ENCODE data around the gene YTHDF1.

Gene YTHDF1

GRCh38 chr20:63215101-63216040 is 560 bp downstream of the YTHDF1 start:
- Histone ChIP-seq H3K79me2 (peaks cover 52% of the 10 kb centered on the region), H3K27ac (no peak overlapping the region), H3K4me3 (ENCODE audit: low read depth, low read length) (peak overlapping the region; percentile 77), H3K4me2 (ENCODE audit: low read length) (peak overlapping the region; percentile 52), H3K9me3 (ENCODE audit: control insufficient read depth, low read length) (no peaks in the 10 kb centered on the region), H2AFZ (peak overlapping the region; percentile 39), H3K27me3 (ENCODE audit: control insufficient read depth, insufficient read depth, low read length) (no peaks in the 10 kb centered on the region), H3K4me1 (peaks cover 17% of the 10 kb centered on the region), H3K9ac (peak overlapping the region; percentile 63), H3K36me3 (ENCODE audit: control insufficient read depth, insufficient read depth, low read length) (no peaks in the 10 kb centered on the region)
- peak; percentile 18 for TF ChIP-seq CTCF (IDR thresholded peaks at IDR 0.05)

GRCh38 chr20:63214514-63214913 is 1.4 kb downstream of the YTHDF1 start:
- H3K4me2 ChIP-seq (ENCODE audit: low read length) = peak overlapping the region; percentile 52
- no peak overlapping the region for H3K27ac ChIP-seq
- H3K9ac ChIP-seq = no peak overlapping the region
- no peak overlapping the region for H2AFZ ChIP-seq
- H3K36me3 ChIP-seq (ENCODE audit: control insufficient read depth, insufficient read depth, low read length) = no peaks in the 10 kb centered on the region
- peaks cover 20% of the 10 kb centered on the region for H3K4me1 ChIP-seq
- no peaks in the 10 kb centered on the region for H3K27me3 ChIP-seq (ENCODE audit: control insufficient read depth, insufficient read depth, low read length)
- TF ChIP-seq CTCF (IDR thresholded peaks at IDR 0.05) = no peak
- H3K4me3 ChIP-seq (ENCODE audit: low read depth, low read length) = peak overlapping the region; percentile 77
- no peaks in the 10 kb centered on the region for H3K9me3 ChIP-seq (ENCODE audit: control insufficient read depth, low read length)
- H3K79me2 ChIP-seq = peaks cover 60% of the 10 kb centered on the region

DNA sequence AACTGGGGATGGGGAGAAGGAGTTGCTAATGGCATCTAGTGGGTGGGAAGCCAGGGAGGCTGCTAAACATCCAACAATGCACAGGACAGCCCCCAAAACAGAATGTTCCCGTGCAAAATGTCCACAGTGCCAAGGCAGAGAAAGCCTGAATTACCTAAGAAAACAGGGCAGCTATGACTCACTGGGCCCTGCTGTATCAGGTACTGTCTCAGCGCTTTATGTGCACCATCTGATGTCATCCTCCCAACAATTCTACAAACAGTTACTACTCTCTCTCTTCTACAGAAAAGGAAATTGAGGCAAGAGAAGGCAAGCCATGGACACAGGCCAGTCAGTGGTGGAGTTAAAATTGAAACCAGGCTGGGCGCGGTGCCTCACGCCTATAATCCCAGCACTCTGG is 3.1 kb downstream of the YTHDF1 start:
- no peaks in the 10 kb centered on the region for H3K9me3 ChIP-seq (ENCODE audit: control insufficient read depth, low read length)
- H3K9ac ChIP-seq = no peak overlapping the region
- H3K4me3 ChIP-seq (ENCODE audit: low read depth, low read length) = no peak overlapping the region
- no peaks in the 10 kb centered on the region for H3K36me3 ChIP-seq (ENCODE audit: control insufficient read depth, insufficient read depth, low read length)
- TF ChIP-seq CTCF (IDR thresholded peaks at IDR 0.05) = no peak
- H3K4me2 ChIP-seq (ENCODE audit: low read length) = no peak overlapping the region
- peaks cover 20% of the 10 kb centered on the region for H3K4me1 ChIP-seq
- no peaks in the 10 kb centered on the region for H3K27me3 ChIP-seq (ENCODE audit: control insufficient read depth, insufficient read depth, low read length)
- no peak overlapping the region for H3K27ac ChIP-seq
- H3K79me2 ChIP-seq = peaks cover 68% of the 10 kb centered on the region
- H2AFZ ChIP-seq = no peak overlapping the region

DNA sequence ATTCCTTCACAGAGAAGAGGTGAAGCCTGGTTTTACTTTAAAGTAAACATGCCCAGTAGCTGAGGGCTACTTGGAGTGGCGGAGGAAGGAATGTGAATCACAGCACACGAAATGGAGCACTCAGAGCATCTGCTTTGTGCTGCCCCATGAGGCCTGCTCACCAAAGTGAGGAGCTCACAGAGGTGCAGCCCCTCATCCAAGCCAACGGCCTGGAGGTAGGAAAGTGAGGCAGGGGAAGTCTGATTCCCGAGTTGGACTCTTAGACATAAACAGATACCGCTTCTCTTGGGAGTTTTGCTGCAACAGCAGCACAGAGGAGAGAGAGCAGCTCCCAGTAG is 3.6 kb downstream of the YTHDF1 start:
- Histone ChIP-seq H3K27ac (no peak overlapping the region), H3K4me1 (peaks cover 20% of the 10 kb centered on the region), H3K36me3 (ENCODE audit: control insufficient read depth, insufficient read depth, low read length) (no peaks in the 10 kb centered on the region), H2AFZ (no peak overlapping the region), H3K4me3 (ENCODE audit: low read depth, low read length) (no peak overlapping the region), H3K4me2 (ENCODE audit: low read length) (no peak overlapping the region), H3K9me3 (ENCODE audit: control insufficient read depth, low read length) (no peaks in the 10 kb centered on the region), H3K27me3 (ENCODE audit: control insufficient read depth, insufficient read depth, low read length) (no peaks in the 10 kb centered on the region), H3K79me2 (peaks cover 70% of the 10 kb centered on the region), H3K9ac (no peak overlapping the region)
- no peak for TF ChIP-seq CTCF (IDR thresholded peaks at IDR 0.05)
